NCI-H1105 (cell line): ENCODE data around the gene FOXE1.

ENCODE experiments used
- DNase-seq: peaks from one replicate; lab custom pipeline; 2025; lab: John Stamatoyannopoulos, UW

Gene FOXE1

GRCh38 chr9:97848480-97849237, 4.4 kb upstream of the FOXE1 start:
- DNase-seq, result no peak

- no peak for DNase-seq
Measured at GRCh38 chr9:97849980-97850379, 3.0 kb upstream of the FOXE1 start.

GRCh38 chr9:97850746-97851445, 2.1 kb upstream of the FOXE1 start:
- DNase-seq, result no peak

GRCh38 chr9:97851446-97851883, 1.6 kb upstream of the FOXE1 start:
- DNase-seq, result no peak

GRCh38 chr9:97852001-97852398, 1.0 kb upstream of the FOXE1 start:
- DNase-seq, result no peak

- no peak for DNase-seq
Measured at GRCh38 chr9:97852399-97853055, 499 bp upstream of the FOXE1 start.

GRCh38 chr9:97853844-97854695, 1.0 kb downstream of the FOXE1 start:
- peak; percentile 63 for DNase-seq

GRCh38 chr9:97854696-97855485, 1.9 kb downstream of the FOXE1 start:
- DNase-seq, result no peak

GRCh38 chr9:97855486-97855875, 2.5 kb downstream of the FOXE1 start:
- DNase-seq, result no peak

- no peak for DNase-seq
Measured at GRCh38 chr9:97855899-97856298, 2.9 kb downstream of the FOXE1 start.

- no peak for DNase-seq
Measured at GRCh38 chr9:97856857-97857605, 4.0 kb downstream of the FOXE1 start.

GRCh38 chr9:97857606-97858392, 4.8 kb downstream of the FOXE1 start:
- no peak for DNase-seq

- no peak for DNase-seq
Measured at GRCh38 chr9:97858393-97858713, 5.3 kb downstream of the FOXE1 start.

- DNase-seq, result no peak
Measured at GRCh38 chr9:97858826-97859225, 5.8 kb downstream of the FOXE1 start.

GRCh38 chr9:97859346-97859745, 6.3 kb downstream of the FOXE1 start:
- no peak for DNase-seq

GRCh38 chr9:97860451-97861147, 7.6 kb downstream of the FOXE1 start:
- DNase-seq, result no peak

GRCh38 chr9:97861148-97861475, 8.1 kb downstream of the FOXE1 start:
- no peak for DNase-seq

- DNase-seq, result no peak
Measured at GRCh38 chr9:97863314-97863713, 10.3 kb downstream of the FOXE1 start.

- DNase-seq, result no peak
Measured at GRCh38 chr9:97864396-97864795, 11.4 kb downstream of the FOXE1 start.
